OCI-LY3 (cell line): Measurements from ENCODE around the gene EPAS1.

Source experiments
- H2AFZ ChIP-seq: fragments of 200-600, 300-600 bp; shearing (Covaris generic); 2 replicates; pipeline ENCODE4 v1.6.0; 2014; ENCODE audit warnings: antibody characterized with exemption, low read depth, low read length
- H3K27ac ChIP-seq: fragments of 200-600, 300-600 bp; sonication (generic); 2 replicates; pipeline ENCODE4 v1.5.1; 2014; ENCODE audit warnings: mild to moderate bottlenecking, low read length, moderate library complexity, mixed read lengths
- H3K27me3 ChIP-seq: fragments of 200-600, 300-600 bp; sonication (generic); 2 replicates; pipeline ENCODE4 v1.6.1; 2014; ENCODE audit warnings: low read depth, low read length, mixed read lengths
- H3K36me3 ChIP-seq: fragments of 200-600, 300-600 bp; sonication (generic); replicated peaks from 2 replicates; pipeline ENCODE3; 2014; ENCODE audit warnings: low read depth, low read length, mixed read lengths
- H3K4me1 ChIP-seq: fragments of 300-600, 200-600 bp; sonication (generic); 2 replicates; pipeline ENCODE4 v1.6.1; 2014; ENCODE audit warnings: low read length, mixed read lengths
- H3K4me2 ChIP-seq: fragments of 200-600, 300-600 bp; sonication (generic); 2 replicates; pipeline ENCODE4 v1.6.1; 2014; ENCODE audit warnings: low read length, mixed read lengths
- H3K4me3 ChIP-seq: fragments of 300-600, 200-600 bp; sonication (generic); 2 replicates; pipeline ENCODE4 v1.5.1; 2014; ENCODE audit warnings: antibody characterized with exemption, mild to moderate bottlenecking, low read length, moderate library complexity
- H3K79me2 ChIP-seq: fragments of 300-600, 200-600 bp; shearing (Covaris generic); 2 replicates; pipeline ENCODE4 v1.6.1; 2014; ENCODE audit warnings: mild to moderate bottlenecking, low read length, mixed read lengths
- H3K9ac ChIP-seq: fragments of 300-600, 200-600 bp; shearing (Covaris generic); 2 replicates; pipeline ENCODE4 v1.6.0; 2014; ENCODE audit warnings: mild to moderate bottlenecking, low read length, moderate library complexity
- H3K9me3 ChIP-seq: fragments of 200-600, 300-600 bp; shearing (Covaris generic); 2 replicates; pipeline ENCODE4 v1.6.1; 2014; ENCODE audit warnings: low read length, mixed read lengths; ENCODE audit not compliant: insufficient read depth
- H4K20me1 ChIP-seq: fragments of 200-600, 300-600 bp; sonication (generic); 2 replicates; pipeline ENCODE4 v1.6.1; 2016; ENCODE audit warnings: low read length, mixed read lengths; ENCODE audit not compliant: insufficient read depth
- CTCF ChIP-seq: fragments of 200-600, 300-600 bp; sonication (generic); IDR thresholded peaks from 2 replicates; pipeline ENCODE4 v1.5.1; 2014; ENCODE audit warnings: antibody characterized with exemption, low read length, low read depth
- EZH2phosphoT487 ChIP-seq: fragments of 200-600 bp; shearing (Covaris generic); IDR thresholded peaks from 2 replicates; pipeline ENCODE4 v1.6.1; 2018; ENCODE audit warnings: antibody characterized with exemption, mixed run types, low read depth

EPAS1 gene

GRCh38 chr2:46375566-46376125, 78.4 kb downstream of the EPAS1 start:
- Histone ChIP-seq H3K9ac (no peak overlapping the region), H3K27me3 (no peaks in the 10 kb centered on the region), H2AFZ (no peak overlapping the region), H3K4me3 (no peak overlapping the region), H3K79me2 (no peaks in the 10 kb centered on the region), H3K36me3 (no peaks in the 10 kb centered on the region), H3K27ac (no peak overlapping the region), H4K20me1 (no peaks in the 10 kb centered on the region), H3K4me1 (no peaks in the 10 kb centered on the region), H3K9me3 (0 out of 2 replicates have a peak, but pooled peaks cover 3% of the 10 kb centered on the region), H3K4me2 (no peak overlapping the region)
- TF ChIP-seq EZH2phosphoT487 (no peak), CTCF (no peak)

GRCh38 chr2:46376586-46376985, 79.4 kb downstream of the EPAS1 start:
- Histone ChIP-seq H3K4me1 (no peaks in the 10 kb centered on the region), H3K4me3 (no peak overlapping the region), H2AFZ (no peak overlapping the region), H3K36me3 (no peaks in the 10 kb centered on the region), H3K4me2 (no peak overlapping the region), H3K79me2 (no peaks in the 10 kb centered on the region), H3K9me3 (0 out of 2 replicates have a peak, but pooled peaks cover 3% of the 10 kb centered on the region), H3K27ac (no peak overlapping the region), H4K20me1 (no peaks in the 10 kb centered on the region), H3K9ac (no peak overlapping the region), H3K27me3 (no peaks in the 10 kb centered on the region)
- no peak for TF ChIP-seq EZH2phosphoT487

GRCh38 chr2:46377101-46377581, 79.9 kb downstream of the EPAS1 start:
- no peaks in the 10 kb centered on the region for H3K27me3 ChIP-seq

GRCh38 chr2:46377666-46378560, 80.7 kb downstream of the EPAS1 start:
- H4K20me1 ChIP-seq = no peaks in the 10 kb centered on the region
- no peak overlapping the region for H3K27ac ChIP-seq
- no peaks in the 10 kb centered on the region for H3K36me3 ChIP-seq

More at GRCh38 chr2:46377101-46377581, 79.9 kb downstream of the EPAS1 start:
- H3K36me3 ChIP-seq = no peaks in the 10 kb centered on the region
- no peaks in the 10 kb centered on the region for H3K79me2 ChIP-seq
- H3K4me1 ChIP-seq = no peaks in the 10 kb centered on the region
- H4K20me1 ChIP-seq = no peaks in the 10 kb centered on the region
- no peak overlapping the region for H3K4me3 ChIP-seq
- H3K9ac ChIP-seq = no peak overlapping the region
- no peak overlapping the region for H3K4me2 ChIP-seq
- no peak overlapping the region for H2AFZ ChIP-seq
- 0 out of 2 replicates have a peak, but pooled peaks cover 3% of the 10 kb centered on the region for H3K9me3 ChIP-seq
- no peak overlapping the region for H3K27ac ChIP-seq
- TF ChIP-seq CTCF (no peak), EZH2phosphoT487 (no peak)

More at GRCh38 chr2:46377666-46378560, 80.7 kb downstream of the EPAS1 start:
- Histone ChIP-seq H3K79me2 (no peaks in the 10 kb centered on the region), H3K27me3 (no peaks in the 10 kb centered on the region), H3K4me1 (peaks cover 6% of the 10 kb centered on the region; the same call in 1 of the 2 replicates), H3K9me3 (0 out of 2 replicates have a peak, but pooled peaks cover 3% of the 10 kb centered on the region), H3K9ac (no peak overlapping the region), H2AFZ (no peak overlapping the region), H3K4me2 (no peak overlapping the region), H3K4me3 (no peak overlapping the region)
- no peak for TF ChIP-seq EZH2phosphoT487
- TF ChIP-seq CTCF = no peak
